ENCODE results near the gene DIAPH2.
"Not testable (repeated sequence)": the region's sequence is repeated elsewhere in the genome, so short reads cannot be mapped to it uniquely, and the experiment has no call there.

DIAPH2 gene

DNA sequence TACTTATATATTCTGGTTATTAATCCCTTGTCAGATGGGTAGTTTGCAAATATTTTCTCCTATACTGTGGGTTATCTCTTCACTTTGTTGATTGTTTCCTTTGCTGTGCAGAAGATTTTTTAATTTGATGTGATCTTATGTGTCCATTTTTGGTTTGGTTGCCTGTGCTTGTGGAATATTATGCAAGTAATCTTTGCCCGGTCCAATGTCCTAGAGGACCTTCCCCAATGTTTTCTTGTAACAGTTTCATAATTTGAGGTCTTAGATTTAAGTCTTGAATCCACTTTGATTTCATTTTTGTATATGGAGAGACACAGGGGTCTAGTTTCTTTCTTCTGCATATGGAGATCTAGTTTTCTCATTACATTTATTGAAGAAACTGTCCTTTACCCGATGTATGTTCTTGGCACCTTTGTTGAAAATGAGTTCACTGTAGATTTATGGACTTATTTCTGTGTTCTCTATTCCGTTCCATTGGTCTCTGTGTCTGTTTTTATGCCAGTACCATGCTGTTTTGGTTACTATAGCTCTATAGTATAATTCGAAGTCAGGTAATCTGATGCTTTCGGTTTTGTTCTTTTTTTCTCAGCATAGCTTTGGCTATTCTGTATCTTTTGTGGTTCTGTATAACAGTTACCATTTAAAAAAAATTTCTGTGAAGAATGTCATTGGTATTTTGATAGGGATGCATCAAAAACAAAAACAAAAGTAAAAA, 34.7 kb downstream of the DIAPH2 start:
- no peak for DNase-seq

- no peak for DNase-seq
Observed at GRCh38 chrX:96721354-96721753, 36.7 kb downstream of the DIAPH2 start.

- no peak for DNase-seq
Observed at GRCh38 chrX:96722781-96723180, 38.1 kb downstream of the DIAPH2 start.

DNA sequence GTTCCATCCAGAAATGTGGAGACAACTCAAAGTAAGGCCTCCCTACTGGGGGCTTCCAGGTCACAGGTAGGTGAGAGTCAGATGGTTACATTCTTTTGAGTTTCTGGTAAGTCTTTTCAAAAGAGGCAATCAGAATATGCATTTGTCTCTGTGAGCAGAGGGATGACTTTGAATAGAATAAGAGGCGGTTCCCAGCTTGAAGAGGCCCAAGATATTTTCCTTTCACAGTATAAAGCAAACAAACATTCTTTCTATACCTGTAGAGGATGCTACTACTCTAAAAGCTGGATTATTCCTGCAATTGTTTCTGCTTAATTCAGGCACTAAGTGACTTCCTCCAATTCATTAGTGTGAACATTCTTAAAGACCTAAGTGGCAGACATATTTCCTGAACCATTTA, 44.4 kb downstream of the DIAPH2 start:
- no peak for DNase-seq

GRCh38 chrX:96729868-96730643, 45.4 kb downstream of the DIAPH2 start:
- no peak for DNase-seq

DNA sequence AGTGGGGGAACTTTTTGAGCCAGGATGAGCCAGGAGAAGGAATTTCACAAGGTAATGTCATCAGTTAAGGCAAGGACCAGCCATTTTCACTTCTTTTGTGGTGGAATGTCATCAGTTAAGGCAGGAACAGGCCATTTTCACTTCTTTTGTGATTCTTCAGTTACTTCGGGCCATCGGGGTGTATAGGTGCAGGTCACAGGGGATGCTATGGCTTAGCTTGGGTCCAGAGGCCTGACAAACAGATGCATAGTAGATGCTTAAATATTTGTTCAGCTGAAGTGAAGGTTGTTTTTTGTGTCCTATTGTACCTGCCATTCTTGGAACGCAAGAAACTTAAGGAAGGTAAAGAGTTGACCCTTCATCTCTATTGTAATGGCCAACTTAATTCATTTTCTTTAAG, 46.4 kb downstream of the DIAPH2 start:
- DNase-seq: not testable (repeated sequence)

- DNase-seq: no peak
Observed at GRCh38 chrX:96743367-96744073, 58.9 kb downstream of the DIAPH2 start.

DNA sequence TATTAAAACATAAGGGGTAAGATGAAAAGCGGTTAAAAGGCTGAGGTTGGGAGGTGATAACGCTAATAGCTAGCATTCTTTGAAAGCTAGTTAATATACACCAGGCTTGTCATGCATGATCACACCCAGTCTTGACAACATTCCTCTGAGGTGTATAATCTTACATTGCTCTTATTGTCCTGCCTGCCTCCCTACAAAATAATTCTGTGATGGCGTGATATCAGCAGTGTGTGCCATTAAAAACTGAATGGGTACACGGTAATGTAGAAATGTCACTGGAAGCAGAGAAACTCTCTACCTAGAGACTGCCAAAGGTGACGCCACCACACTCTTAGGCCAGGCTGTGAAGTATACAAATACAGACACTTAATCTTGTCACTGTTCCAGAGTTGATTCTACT, 68.1 kb downstream of the DIAPH2 start:
- no peak for DNase-seq

DNA sequence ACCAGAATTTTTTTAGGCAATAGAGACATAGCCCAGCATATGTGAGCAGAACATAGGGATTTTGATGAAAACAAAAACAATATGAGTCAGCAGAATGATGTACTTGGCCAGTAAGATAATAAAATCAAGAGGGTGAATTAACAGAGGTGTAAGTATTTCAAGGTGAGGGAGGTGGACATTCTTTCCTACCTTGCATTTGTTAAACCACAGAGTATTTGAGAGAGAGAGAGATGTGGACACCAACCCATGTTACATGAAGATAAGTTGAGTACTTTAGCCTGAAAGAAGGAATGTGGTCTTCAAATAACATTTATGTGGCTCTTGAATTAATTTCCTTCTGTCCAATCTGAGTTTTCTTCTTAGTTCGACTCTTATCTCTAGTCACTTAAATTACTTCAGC, 68.6 kb downstream of the DIAPH2 start:
- no peak for DNase-seq

GRCh38 chrX:96756491-96756890, 71.8 kb downstream of the DIAPH2 start:
- DNase-seq: no peak

GRCh38 chrX:96761566-96761965, 76.9 kb downstream of the DIAPH2 start:
- DNase-seq: no peak

DNA sequence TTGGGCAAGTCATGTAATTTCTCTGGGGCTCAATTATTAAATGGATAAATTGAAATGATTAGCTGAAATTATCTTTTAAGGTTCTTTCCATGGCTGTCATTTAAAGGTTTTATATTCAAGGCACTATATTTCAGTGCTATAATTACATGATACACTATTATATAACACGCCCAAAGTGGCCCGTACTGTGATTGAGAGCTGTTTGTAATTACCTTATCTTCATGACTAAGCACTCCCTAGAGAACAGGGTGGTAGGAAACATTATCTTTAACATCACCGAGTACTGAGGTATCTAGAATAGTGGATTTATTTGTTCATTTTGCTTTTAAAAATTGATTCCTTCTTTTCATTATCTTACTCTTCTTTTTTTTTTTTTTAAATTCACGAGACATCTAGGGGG, 79.0 kb downstream of the DIAPH2 start:
- DNase-seq: no peak

DNA sequence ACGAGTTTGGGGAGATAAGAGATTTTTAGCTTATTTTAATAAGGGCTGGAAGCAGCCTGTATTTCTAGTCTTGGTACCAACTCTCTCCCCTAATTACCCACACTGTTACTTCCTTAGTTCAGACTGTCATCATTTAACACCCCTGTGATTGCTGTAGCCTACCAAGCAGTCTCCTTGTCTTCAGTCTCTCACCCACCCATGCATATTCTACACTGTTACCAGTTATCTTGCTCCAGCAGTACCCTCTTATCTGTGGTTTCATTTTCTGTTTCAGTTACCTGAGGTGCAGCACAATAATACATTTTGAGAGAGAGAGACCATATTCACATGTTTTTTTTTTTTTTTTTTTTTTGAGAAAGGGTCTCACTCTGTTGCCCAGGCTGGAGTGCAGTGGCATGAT, 80.2 kb downstream of the DIAPH2 start:
- DNase-seq: no peak

- no peak for DNase-seq
Observed at GRCh38 chrX:96770315-96770714, 85.7 kb downstream of the DIAPH2 start.

GRCh38 chrX:96771486-96771885, 86.8 kb downstream of the DIAPH2 start:
- no peak for DNase-seq

DNA sequence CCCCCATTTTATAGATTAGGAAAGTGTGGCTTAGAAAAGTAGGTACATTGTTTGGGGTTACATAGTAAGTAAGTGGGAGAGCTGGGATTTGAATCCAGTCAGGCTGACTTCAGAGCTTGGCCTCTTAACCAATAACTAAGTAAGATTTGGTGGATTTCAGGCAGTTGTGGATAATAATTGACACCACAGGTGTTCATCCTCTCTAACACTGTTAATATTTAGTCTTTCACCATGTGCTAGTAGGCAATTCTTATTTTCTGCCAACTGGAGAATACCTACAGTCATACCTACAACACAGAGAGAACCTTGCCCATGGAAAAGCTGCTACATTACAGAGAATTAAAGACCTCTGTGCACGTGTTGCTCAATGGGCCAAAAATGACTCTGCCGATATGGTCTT, 89.5 kb downstream of the DIAPH2 start:
- DNase-seq: no peak

GRCh38 chrX:96776966-96777365, 92.3 kb downstream of the DIAPH2 start:
- DNase-seq: no peak

- no peak for DNase-seq
Observed at GRCh38 chrX:96791559-96791958, 106.9 kb downstream of the DIAPH2 start.

GRCh38 chrX:96792047-96792446, 107.4 kb downstream of the DIAPH2 start:
- DNase-seq: no peak

DNA sequence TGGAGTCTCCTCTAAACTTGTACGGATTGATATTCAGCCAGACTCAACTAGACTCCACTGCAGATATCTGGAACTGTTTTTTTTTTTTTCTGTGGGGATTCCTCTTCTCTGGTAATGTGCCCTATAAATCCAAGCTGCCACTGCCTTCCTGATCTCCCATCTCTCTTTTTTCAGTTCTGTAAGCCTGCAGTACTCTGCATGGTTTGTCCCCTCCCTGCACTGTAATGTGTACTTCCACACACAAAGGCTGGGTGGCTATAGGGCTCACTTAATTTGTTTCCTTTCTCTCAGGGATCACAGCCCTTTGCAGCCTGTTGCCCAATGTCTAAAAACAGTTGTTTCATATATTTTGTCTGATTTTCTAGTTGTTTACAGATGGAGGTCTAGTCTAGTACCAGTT, 114.3 kb downstream of the DIAPH2 start:
- no peak for DNase-seq

DNA sequence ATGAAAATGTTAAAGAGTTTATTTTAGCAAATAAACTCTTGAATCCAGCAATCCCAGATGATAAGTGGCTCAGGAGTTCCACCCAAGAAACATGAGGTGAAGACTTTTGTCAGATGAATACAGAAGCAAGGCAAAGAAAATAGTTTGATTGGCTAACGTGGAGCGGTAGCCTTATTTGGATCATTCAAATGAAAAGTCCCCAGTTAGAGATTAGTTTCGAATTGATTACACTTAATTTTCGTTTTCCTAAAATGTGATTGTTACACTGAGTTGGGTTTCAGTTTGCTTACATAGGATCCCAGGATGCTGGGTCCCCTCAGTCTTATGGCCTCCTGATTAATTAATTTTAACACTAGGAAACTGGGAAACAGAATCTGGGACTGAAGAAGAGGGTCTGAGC, 122.7 kb downstream of the DIAPH2 start:
- DNase-seq: no peak

GRCh38 chrX:96820935-96821334, 136.3 kb downstream of the DIAPH2 start:
- DNase-seq: no peak

DNA sequence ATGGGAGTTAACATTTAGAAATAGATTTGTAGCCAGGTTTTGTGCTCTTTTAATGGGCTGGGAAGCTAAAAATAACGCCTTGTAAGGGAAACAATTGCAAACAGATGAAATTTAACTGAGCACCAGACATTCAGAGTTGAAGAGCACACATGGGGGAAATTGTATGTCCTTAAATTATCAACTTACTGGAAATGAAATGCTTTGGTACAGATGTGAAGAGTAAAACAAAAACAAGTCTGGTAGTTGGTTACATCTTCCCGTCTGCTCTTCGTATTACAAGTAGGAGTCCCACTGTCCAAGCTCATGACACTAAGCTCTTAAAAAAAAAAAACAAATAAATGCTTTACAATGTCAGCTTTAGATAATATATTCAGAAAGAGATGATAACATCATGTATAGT, 139.5 kb downstream of the DIAPH2 start:
- no peak for DNase-seq

GRCh38 chrX:96833333-96833732, 148.7 kb downstream of the DIAPH2 start:
- DNase-seq: no peak
